ENCODE data around the gene HOXB1.
"Not testable (repeated sequence)": the region's sequence is repeated elsewhere in the genome, so short reads cannot be mapped to it uniquely, and the experiment has no call there.

HOXB1 gene

DNA sequence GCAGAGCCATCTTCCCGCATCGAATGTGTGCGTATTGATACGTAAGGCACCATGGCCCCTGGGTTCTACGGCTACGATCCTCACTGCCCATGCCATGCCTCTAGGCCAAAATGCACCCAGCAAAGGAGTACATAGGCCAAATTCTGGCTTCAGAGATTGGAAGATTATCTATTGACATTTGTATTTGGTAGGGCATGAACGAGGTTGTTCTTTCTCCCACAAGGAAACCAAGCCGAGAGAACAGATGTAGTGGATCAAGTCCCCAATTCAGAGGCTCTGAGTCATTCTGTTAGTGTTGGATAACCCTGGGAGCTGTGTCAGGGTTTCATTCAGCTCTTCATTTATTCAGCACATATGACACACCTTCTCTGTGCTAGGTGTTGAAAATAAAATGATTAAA, 36.5 kb downstream of the HOXB1 start:
- no peak for DNase-seq (ENCODE audit: low read depth, low spot score)

DNA sequence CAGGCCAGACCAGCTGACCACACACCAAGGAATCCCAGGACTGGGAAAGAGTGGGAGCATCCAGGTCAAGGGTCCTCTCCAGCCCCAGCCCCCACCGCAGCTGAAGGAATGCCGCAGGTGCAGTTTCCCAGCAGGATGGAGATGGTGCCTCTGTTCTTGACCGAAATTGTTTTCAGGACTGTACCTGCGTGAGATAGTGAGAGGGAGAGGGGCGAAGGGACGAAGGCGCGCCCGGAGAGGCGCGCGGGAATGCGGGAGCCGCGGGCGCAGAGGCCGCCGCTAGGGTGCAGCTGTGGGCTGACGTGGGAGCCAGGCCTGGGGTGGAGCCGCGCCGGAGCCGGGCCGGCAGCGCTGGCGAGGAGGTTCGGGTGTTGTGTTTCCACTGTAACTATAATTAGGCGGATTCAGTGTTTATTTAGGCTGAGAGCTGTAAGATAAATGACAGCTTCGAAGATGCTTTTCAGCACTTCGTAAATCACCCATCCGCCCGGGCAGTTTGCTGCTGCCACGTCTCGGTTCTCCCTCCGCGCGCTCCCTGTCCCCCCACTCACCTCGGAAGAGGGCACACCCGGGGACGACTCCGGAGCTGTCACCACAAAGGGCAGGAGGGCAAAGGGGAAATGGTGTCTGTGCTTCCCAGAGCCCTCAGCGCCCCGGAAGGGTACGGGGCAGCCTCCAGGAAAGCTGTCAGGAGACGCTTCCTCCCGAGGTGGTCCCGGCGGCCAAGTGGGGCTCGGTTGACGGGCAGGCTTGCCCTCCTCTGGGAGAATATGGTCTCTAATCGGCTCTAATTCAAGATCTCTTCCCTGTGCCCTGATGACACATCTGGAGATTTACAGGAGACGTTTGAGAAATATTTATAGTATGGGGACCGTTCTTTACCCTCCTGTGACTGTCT, 38.2 kb downstream of the HOXB1 start:
- DNase-seq (ENCODE audit: low read depth, low spot score), result peak; percentile 24

DNA sequence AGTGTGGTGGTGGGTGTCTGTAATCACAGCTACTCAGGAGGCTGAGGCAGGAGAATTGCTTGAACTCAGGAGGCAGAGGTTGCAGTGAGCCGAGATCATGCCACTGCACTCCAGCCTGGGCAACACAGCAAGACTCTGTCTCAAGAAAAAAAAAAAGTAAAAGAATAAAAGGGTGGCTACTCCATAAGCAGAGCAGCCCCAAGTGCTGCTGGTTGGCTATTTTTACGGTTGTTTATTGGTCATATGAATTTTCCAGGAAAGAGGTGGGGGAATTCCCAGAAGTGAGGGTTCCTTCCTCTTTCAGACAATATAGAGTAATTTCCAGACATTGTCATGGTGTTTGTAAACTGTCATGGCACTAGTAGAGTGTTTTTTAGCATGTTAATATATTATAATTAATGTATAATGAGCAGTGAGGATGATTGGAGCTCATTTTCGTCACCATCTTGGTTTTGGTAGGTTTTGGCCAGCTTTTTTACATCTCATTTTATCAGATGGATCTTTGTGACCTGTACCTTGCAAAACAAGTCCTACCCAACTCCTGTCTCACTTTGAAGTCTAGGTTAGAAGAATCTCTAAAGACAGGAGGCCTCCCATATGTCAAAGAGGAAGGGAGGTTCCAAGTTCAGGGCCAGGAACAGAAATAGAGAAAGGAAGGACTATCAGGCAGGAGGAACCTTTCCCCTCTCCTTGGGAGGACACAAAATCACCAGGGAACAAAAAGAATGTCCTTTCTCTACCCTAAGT, 39.1 kb downstream of the HOXB1 start:
- no peak for DNase-seq (ENCODE audit: low read depth, low spot score)

DNA sequence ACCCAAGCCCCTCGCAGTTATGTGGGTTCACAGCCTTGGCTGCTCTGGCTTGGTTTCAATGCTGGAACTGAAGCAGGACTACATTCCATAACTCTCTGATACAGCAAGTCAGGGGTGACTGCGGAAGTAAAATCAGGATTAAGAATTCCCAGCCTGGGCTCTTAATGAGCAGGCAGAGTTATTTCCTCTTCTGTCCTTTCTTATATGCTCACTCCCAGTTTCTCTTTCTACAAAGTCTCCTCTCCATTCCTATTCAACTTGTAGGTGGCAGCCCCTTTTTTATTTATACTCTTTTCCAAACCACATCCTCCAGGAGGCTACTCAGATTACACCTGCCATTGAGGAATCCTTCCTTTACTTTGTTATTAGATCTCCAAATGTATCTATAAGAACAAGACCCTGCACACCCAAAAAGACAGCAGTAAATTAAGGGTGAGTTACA, 40.3 kb downstream of the HOXB1 start:
- DNase-seq (ENCODE audit: low read depth, low spot score), result no peak

DNA sequence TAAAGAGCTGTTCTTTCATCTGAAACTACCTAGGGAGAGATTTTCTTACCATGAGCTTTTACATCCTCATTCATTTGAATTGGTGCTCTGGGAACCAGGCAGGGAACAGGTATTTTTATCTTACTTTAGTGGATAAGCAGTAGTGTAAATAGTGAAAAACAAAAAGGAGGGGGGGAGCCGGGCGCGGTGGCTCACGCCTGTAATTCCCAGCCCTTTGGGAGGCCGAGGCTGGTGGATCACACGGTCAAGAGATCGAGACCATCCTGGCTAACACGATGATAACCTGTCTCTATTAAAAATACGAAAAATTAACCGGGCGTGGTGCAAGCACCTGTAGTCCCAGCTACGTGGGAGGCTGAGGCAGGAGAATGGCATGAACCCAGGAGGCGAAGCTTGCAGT, 41.0 kb downstream of the HOXB1 start:
- no peak for DNase-seq (ENCODE audit: low read depth, low spot score)

DNA sequence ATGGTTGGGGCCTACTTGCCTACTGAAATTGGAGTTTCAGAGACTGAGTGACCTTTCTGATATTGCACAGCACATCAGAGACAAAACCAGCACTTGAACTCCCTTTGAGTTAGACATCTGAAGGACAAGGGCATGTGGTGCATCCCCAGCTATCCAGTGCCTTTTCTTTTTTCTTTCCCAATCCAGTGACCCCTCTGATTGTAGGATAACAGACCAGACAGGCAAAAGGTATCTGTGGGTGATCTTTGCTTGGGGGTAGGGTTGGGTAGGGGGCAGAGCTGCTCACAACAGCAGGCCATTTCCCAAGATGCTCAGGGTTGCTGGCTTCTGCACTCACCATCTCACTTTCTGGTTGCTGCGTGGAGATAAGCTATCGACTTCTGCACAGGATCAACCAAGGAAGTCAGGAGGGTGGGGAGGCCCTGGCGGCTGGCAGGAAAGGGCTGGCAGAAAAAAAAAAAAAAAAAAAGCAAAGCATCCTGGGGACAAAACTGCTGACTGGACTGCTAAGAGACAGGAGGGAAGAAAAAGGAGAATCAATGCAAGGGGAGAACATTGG, 42.2 kb downstream of the HOXB1 start:
- DNase-seq (ENCODE audit: low read depth, low spot score), result no peak

DNA sequence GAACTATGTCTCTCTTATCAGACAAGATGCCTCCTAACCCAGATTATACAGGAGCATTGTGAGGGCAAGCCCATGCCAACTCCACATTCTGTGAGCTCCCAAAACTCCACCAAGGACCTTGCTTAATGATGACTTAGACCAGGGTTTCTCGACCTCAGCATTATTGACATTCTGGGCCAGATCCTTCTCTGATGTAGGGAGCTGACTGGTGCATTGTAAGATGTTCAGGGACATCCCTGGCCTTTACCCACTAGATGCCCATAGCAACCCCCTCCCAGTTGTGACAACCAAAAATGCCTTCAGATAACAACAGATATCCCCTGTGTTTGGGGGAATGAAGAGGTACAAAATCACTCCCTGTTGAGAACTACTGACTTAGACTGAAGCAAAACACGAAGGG, 43.6 kb downstream of the HOXB1 start:
- no peak for DNase-seq (ENCODE audit: low read depth, low spot score)

DNA sequence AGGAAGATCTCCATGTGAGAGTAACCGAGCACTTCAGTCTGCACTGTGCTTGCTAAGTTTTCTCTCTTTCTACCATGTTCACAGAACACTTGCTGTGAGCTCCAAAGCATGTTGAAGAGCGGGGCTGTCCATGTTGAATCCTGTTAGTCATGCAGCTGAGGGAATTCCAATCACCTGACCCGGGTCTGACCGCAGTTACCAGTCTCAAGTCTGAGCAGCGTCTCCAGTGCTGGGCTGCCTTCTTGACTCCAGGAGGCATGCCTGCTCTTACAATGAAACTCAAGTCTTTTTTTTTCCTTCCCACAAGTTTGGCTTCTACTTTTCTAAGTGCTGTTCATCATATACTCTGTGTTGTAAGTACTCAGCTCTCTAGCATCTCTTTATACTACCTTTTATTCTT, 44.3 kb downstream of the HOXB1 start:
- no peak for DNase-seq (ENCODE audit: low read depth, low spot score)

DNA sequence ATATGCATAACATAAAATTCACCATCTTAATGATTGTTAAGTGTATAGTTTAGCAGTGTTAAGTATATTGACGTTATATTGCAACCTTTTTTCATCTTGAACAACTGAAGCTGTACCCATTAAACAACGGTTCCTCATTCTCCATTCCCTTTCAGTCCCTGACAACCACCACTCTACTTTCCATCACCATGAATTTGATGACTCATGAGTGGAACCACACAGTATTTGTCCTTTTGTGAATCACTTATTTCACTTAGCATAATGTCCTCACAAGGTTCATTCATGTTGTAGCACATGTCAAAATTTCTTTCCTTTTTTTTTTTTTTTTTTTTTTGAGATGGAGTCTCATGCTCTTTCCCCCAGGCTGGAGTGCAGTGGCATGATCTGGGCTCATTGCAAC, 46.0 kb downstream of the HOXB1 start:
- DNase-seq (ENCODE audit: low read depth, low spot score), result no peak

DNA sequence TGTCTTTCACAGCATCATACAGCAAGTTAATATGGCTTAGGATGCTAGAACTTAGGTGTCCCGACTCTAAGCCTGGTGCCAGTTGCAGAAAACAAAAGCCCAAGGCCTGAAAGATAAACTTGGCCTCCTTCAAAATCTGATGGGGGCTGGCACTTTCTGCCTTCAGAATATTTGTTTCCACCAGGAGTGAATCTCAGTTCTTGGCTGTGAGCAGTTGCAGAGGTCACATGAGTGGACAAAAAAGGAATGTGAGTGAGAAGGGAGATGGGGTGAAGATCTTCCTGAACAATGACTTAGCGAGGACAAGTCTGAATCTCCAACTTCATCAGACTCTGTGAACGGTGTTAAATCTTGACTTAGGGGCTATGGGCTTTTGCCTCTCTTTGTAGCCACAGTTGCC, 46.6 kb downstream of the HOXB1 start:
- no peak for DNase-seq (ENCODE audit: low read depth, low spot score)

DNA sequence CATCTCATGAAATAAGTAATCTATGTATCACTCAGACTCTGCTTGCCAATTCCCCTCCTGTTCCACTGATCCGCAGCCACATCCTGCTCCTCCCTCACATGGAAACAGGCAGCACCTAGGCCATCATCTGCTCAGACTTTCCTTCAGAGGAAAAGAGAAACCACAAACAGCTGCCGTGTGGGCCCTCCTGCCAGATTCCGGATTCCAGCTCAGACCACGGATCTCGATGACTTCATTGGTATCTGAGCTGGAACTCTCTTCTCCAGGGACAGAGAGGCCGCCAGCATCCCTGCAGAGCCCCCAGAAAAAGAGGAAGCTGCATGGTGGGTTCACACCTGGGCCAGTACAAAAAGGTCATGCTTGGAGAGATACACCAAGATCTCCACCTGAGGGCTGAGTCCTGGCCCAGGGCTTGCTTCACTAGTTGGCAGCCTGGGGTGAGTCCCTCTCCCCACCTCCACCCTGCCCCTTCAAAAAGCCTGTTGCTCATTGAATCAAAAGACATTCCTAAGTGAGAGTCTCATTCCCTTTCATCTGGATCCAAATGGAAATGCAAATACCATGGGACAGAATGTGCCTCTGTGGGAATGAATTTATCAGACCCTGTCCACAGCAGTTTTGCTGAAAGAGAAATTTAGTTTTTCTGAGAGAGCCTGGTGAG, 47.2 kb downstream of the HOXB1 start:
- no peak for DNase-seq (ENCODE audit: low read depth, low spot score)

DNA sequence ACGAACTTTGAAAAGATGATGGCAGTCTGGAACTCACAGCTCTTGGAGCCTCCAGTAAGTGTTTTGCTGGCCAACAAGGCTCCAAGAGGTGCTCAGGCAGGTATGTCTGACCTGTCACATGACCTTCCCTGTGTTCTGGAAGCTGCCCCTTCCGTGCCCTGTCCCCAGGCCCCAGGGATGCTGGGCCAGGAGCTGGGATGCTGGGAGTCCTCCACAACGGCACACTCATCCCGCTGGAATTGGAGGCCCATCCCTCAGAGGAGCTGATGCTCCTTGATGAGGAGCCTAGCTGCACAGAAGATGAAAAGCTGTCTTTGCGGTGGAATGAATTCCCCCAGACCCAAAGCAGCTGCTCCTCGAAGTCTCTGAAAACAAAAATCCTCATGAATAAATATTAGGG, 47.8 kb downstream of the HOXB1 start:
- no peak for DNase-seq (ENCODE audit: low read depth, low spot score)

DNA sequence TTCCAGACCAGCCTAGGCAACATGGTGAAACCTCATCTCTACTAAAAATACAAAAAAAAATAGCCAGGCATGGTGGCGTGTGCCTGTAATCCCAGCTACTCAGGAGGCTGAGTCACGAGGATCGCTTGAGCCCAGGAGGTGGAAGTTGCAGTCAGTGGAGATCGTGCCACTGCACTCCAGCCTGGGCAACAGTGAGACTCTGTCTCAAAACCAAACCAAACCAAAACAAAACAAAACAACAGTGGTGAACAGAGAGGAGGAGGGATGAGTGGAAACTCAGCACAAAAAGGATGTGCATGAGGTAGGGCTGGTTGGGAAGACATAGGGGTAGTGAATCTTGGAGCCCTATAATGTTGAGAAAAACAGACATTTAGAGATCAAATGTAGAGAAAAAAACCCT, 48.5 kb downstream of the HOXB1 start:
- DNase-seq (ENCODE audit: low read depth, low spot score), result not testable (repeated sequence)

DNA sequence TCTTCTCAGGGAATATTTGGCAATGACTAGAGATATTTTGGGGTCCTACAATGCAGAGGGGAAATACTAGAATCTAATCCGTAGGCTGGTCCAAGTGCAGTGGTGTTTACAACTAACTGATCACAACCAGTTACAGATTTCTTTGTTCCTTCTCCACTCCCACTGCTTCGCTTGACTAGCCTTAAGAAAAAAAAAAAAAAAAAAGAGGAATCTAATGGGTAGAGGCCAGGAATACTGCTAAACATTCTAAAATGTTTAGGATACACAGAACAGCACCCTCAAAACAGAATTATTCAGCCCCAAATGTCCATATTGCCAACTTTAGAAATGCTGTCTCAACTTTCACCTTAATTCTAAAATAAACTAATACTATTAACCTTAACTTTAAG, 51.8 kb downstream of the HOXB1 start:
- DNase-seq (ENCODE audit: low read depth, low spot score), result no peak

All from activated naive CD8-positive, alpha-beta T cell treated with anti-CD3 and anti-CD28 coated beads, Interleukin-2, amount 50 U/mL, for 16 hours (primary cell).